GM12878 (cell line): ENCODE results near the gene EBF3. TPM values are rescaled to one million over a fixed set of nuclear protein-coding genes. Genes with fewer than 3 reads are reported as not detected.

Experiments
- CEBPZ ChIP-seq: fragments of 150-350 bp; IDR thresholded peaks from 2 replicates; pipeline ENCODE4 v1.6.1; 2016; ENCODE audit warnings: low read depth, low read length
- CUX1 ChIP-seq: IDR thresholded peaks from 2 replicates; pipeline ENCODE4 v1.6.1; 2012; ENCODE audit warnings: improper control_type of control experiment, low read depth, low read length; ENCODE audit not compliant: insufficient replicate concordance
- HDAC2 ChIP-seq: fragments of 200-600 bp; sonication (generic); IDR thresholded peaks from 2 replicates; pipeline ENCODE4 v1.6.1; 2017
- SIX5 ChIP-seq: IDR thresholded peaks from 2 replicates; pipeline ENCODE4 v1.6.1; 2011; ENCODE audit warnings: mild to moderate bottlenecking, low read depth, low read length, moderate library complexity; ENCODE audit not compliant: severe bottlenecking
- polyA plus RNA-seq, 11 experiments: library from polyadenylated mRNA; depleted of rRNA in 4 of 11; unstranded in 6 of 11; stranded (reverse) in 5 of 11; fragments of >200 nt; fragmentation: Nextera tagmentation in 4 of 11; fragmentation: Illumina TruSeq in 1 of 11; extraction: Ambion mirVana in 4 of 11; extraction: Trizol in 1 of 11; gene quantifications; 1 replicate in 1 of 11; 2 replicates in 10 of 11; pipeline versions ENCODE4 v1.2.1 to v1.2.3, GENCODE V29; 2011 to 2016; ENCODE audit warnings: inconsistent platforms in 2 of 11, missing spikeins in 2 of 11, low read depth in 1 of 11
- total RNA-seq, 4 experiments: library from RNA; depleted of rRNA in 3 of 4; stranded (reverse); fragments of >200 nt in 3 of 4; fragmentation: Illumina TruSeq in 1 of 4; extraction: Trizol in 1 of 4; gene quantifications; 2 replicates each; pipeline versions ENCODE4 v1.2.1 to v1.2.3, GENCODE V29; 2013 to 2021
- TF ChIP-seq, protein P1 (sequence below): IDR thresholded peaks from 2 replicates; pipeline ENCODE4 v1.6.1; 2011; ENCODE audit warnings: borderline replicate concordance, low read depth, mild to moderate bottlenecking, moderate library complexity, mixed read lengths, low read length; ENCODE audit not compliant: insufficient read depth; ENCODE audit errors: extremely low read length

The EBF3 gene
- total and polyA plus RNA-seq, 10 of the 15 experiments (the other 5 are each of a cell fraction or from before 2014, with no cell fraction given) = not detected

DNA sequence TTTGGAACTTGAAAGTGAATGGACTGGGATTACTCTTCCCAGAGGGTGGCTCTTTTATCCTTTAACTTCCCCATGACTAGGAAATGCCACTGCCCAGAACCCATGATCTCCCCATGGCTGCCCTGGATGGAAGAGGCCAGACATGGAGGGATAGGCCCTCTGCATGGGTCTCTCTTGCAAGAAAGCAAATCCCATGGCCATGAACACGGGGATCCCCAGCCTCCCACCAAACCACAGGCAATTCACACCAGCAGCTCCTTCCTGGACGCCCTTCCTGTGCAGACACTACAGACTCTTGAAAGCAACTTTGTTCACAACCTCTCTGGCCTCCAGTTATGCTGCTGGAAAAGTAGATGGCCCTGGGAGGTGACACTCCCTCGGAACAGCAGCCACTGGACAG lies 55.0 kb downstream of the EBF3 start (continued):
- TF ChIP-seq CUX1 (no peak), HDAC2 (no peak), SIX5 (no peak), CEBPZ (no peak)
- TF ChIP-seq, protein P1, sequence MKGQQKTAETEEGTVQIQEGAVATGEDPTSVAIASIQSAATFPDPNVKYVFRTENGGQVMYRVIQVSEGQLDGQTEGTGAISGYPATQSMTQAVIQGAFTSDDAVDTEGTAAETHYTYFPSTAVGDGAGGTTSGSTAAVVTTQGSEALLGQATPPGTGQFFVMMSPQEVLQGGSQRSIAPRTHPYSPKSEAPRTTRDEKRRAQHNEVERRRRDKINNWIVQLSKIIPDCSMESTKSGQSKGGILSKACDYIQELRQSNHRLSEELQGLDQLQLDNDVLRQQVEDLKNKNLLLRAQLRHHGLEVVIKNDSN = no peak
